WERI-Rb-1 (cell line): ENCODE measurements around the gene MYCN.

Experiments used
- DNase-seq: peaks from one replicate; pipeline ENCODE4 v3.0.0-alpha.2; 2020
- H3K27ac ChIP-seq: fragments of 250-450 bp; sonication (Bioruptor Pico); 2 replicates; pipeline ENCODE4 v1.5.1; 2020; ENCODE audit warnings: mild to moderate bottlenecking, moderate library complexity
- H3K27me3 ChIP-seq: fragments of 250-450 bp; sonication (Bioruptor Pico); 2 replicates; pipeline ENCODE4 v1.5.1; 2021; ENCODE audit warnings: mild to moderate bottlenecking, low read depth, moderate library complexity; ENCODE audit not compliant: insufficient read depth, severe bottlenecking
- H3K36me3 ChIP-seq: fragments of 250-450 bp; sonication (Bioruptor Pico); 2 replicates; pipeline ENCODE4 v1.5.1; 2020; ENCODE audit warnings: mild to moderate bottlenecking, moderate library complexity
- H3K4me3 ChIP-seq: 2 replicates; pipeline ENCODE4 v1.5.1; 2011; ENCODE audit warnings: low read depth, mild to moderate bottlenecking, control low read depth, low read length
- H3K9me3 ChIP-seq: fragments of 250-450 bp; sonication (Bioruptor Pico); 2 replicates; pipeline ENCODE4 v1.5.1; 2021; ENCODE audit warnings: mild to moderate bottlenecking, moderate library complexity; ENCODE audit not compliant: severe bottlenecking
- TF ChIP-seq, protein P1 (sequence below): IDR thresholded peaks from 2 replicates; pipeline ENCODE4 v1.5.1; 2011; ENCODE audit warnings: low read depth, mild to moderate bottlenecking, control low read depth, inconsistent platforms, low read length

Gene MYCN

DNA sequence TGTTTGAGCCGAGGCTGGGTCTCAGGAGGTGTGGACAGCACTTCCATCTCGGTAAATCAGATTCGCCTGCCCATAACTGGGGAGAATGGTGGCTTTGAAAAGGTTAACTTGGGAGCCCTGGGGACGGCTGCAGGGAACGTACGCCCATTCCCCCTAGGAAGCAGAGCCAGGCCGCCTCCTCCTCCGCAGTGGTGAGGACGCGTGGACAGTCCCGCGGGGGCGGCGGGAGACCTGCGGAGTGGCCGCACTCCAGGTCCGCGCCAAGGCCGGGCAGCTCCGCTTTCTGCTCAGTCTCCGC, 845 bp upstream of the MYCN start:
- no peaks in the 10 kb centered on the region for H3K9me3 ChIP-seq
- TF ChIP-seq, protein P1, sequence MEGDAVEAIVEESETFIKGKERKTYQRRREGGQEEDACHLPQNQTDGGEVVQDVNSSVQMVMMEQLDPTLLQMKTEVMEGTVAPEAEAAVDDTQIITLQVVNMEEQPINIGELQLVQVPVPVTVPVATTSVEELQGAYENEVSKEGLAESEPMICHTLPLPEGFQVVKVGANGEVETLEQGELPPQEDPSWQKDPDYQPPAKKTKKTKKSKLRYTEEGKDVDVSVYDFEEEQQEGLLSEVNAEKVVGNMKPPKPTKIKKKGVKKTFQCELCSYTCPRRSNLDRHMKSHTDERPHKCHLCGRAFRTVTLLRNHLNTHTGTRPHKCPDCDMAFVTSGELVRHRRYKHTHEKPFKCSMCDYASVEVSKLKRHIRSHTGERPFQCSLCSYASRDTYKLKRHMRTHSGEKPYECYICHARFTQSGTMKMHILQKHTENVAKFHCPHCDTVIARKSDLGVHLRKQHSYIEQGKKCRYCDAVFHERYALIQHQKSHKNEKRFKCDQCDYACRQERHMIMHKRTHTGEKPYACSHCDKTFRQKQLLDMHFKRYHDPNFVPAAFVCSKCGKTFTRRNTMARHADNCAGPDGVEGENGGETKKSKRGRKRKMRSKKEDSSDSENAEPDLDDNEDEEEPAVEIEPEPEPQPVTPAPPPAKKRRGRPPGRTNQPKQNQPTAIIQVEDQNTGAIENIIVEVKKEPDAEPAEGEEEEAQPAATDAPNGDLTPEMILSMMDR: peak; percentile 90
- no peak for DNase-seq
- peak overlapping the region; percentile 98 for H3K27ac ChIP-seq
- peak overlapping the region; percentile 67 for H3K4me3 ChIP-seq
- H3K27me3 ChIP-seq: no peaks in the 10 kb centered on the region
- H3K36me3 ChIP-seq: peaks cover 37% of the 10 kb centered on the region

DNA sequence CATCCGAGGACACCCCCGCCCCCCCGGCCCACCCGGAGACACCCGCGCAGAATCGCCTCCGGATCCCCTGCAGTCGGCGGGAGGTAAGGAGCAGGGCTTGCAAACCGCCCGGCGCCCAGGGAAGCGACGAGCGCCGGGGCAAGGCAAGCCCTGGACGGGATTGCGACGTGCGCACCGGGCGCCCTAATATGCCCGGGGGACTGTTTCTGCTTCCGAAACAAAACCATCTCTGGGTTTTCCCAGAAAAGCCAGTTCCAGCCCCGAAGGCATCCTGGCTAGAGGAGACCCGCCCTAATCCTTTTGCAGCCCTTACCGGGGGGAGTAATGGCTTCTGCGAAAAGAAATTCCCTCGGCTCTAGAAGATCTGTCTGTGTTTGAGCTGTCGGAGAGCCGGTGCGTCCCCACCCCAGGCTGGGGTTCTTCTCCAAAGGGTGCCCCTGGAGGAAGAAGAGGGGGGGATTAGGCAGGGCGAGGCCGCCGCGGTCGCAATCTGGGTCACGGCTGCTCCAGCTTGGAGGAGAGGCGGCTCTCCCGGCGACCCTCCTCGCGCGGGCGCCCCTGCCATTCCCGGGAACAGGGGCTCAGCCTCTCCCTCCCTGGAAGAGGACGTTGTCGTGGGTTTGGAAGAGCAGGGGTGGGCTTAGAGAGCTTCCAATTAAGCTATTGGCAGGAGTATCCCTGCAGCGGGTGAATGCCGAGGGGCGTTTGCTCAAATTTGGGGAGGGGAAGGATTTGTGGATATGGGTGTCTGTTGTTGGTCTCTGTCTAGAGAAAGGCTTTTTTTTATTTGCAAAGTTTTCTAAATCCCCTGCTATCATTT, 521 bp downstream of the MYCN start:
- H3K27me3 ChIP-seq: no peaks in the 10 kb centered on the region
- DNase-seq: peak; percentile 60
- TF ChIP-seq, protein P1: no peak
- peak overlapping the region; percentile 67 for H3K4me3 ChIP-seq
- peak overlapping the region; percentile 98 for H3K27ac ChIP-seq
- H3K9me3 ChIP-seq: no peaks in the 10 kb centered on the region
- peaks cover 50% of the 10 kb centered on the region for H3K36me3 ChIP-seq

DNA sequence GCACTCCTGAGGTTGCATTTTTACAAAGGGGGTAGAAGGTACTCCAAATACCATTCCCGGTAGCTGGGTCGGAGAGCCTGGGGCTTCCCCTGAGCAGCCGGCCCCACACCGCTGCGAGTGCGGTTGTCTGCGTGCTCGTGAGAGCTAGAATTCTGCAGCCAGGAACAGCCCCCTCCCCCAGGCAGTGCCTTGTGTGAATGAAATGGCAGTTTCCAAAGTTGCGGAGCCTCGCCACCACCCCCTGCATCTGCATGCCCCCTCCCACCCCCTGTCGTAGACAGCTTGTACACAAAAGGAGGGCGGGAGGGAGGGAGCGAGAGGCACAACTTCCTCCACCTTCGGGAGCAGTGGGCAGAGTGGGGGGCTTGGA, 1.1 kb downstream of the MYCN start:
- Histone ChIP-seq H3K36me3 (peaks cover 56% of the 10 kb centered on the region), H3K27me3 (no peaks in the 10 kb centered on the region), H3K27ac (peak overlapping the region; percentile 98), H3K9me3 (no peaks in the 10 kb centered on the region), H3K4me3 (peak overlapping the region; percentile 67)
- peak; percentile 95 for DNase-seq
- TF ChIP-seq, protein P1: no peak

DNA sequence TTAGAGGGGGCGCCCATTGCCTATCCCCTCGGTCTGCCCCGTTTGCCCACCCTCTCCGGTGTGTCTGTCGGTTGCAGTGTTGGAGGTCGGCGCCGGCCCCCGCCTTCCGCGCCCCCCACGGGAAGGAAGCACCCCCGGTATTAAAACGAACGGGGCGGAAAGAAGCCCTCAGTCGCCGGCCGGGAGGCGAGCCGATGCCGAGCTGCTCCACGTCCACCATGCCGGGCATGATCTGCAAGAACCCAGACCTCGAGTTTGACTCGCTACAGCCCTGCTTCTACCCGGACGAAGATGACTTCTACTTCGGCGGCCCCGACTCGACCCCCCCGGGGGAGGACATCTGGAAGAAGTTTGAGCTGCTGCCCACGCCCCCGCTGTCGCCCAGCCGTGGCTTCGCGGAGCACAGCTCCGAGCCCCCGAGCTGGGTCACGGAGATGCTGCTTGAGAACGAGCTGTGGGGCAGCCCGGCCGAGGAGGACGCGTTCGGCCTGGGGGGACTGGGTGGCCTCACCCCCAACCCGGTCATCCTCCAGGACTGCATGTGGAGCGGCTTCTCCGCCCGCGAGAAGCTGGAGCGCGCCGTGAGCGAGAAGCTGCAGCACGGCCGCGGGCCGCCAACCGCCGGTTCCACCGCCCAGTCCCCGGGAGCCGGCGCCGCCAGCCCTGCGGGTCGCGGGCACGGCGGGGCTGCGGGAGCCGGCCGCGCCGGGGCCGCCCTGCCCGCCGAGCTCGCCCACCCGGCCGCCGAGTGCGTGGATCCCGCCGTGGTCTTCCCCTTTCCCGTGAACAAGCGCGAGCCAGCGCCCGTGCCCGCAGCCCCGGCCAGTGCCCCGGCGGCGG, 1.7 kb downstream of the MYCN start:
- DNase-seq: peak; percentile 82
- no peaks in the 10 kb centered on the region for H3K27me3 ChIP-seq
- H3K9me3 ChIP-seq: no peaks in the 10 kb centered on the region
- H3K36me3 ChIP-seq: peaks cover 63% of the 10 kb centered on the region
- peak overlapping the region; percentile 98 for H3K27ac ChIP-seq
- TF ChIP-seq, protein P1: no peak
- peak overlapping the region; percentile 67 for H3K4me3 ChIP-seq

DNA sequence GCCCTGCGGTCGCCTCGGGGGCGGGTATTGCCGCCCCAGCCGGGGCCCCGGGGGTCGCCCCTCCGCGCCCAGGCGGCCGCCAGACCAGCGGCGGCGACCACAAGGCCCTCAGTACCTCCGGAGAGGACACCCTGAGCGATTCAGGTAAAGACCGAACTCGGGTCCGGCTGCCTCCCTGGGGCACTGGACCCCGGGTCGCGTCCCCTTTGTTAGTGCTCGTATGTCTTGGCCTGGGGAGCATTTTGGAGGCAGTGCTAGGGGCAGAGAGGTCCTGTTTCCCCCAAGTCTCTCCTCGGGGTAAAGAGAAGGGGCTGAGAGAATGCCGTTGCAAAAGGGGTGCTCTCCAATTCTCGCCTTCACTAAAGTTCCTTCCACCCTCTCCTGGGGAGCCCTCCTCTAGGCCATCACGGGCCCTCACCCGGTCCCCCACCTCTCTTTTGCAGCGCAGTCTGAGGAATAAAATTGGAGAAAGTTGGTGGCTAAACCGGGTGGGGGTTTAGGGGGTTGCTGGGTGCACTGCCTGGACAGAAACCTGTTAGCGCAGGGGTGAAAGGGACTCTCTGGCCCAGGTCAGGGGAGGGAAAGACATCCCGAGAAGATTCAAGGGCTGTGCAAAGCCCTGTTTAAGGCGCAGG, 2.5 kb downstream of the MYCN start:
- Histone ChIP-seq H3K27ac (peak overlapping the region; percentile 98), H3K36me3 (peaks cover 70% of the 10 kb centered on the region), H3K4me3 (peak overlapping the region; percentile 67), H3K27me3 (no peaks in the 10 kb centered on the region), H3K9me3 (no peaks in the 10 kb centered on the region)
- DNase-seq: peak; percentile 49
- TF ChIP-seq, protein P1: no peak
